ENCODE results near the gene NR4A1.

NR4A1 gene

GRCh38 chr12:52042706-52043385, 8.4 kb upstream of the NR4A1 start:
- TF ChIP-seq CTCF (IDR thresholded peaks at IDR 0.05; ENCODE audit: insufficient read depth, low read depth, low read length, missing control alignments) = no peak
- no peak for DNase-seq (ENCODE audit: low read depth)
- no peak overlapping the region for H3K4me3 ChIP-seq (ENCODE audit: low read length)

- no peak overlapping the region for H3K4me3 ChIP-seq (ENCODE audit: low read length)
- DNase-seq (ENCODE audit: low read depth) = no peak
- no peak for TF ChIP-seq CTCF (IDR thresholded peaks at IDR 0.05; ENCODE audit: insufficient read depth, low read depth, low read length, missing control alignments)
Measured at GRCh38 chr12:52043386-52044212, 7.6 kb upstream of the NR4A1 start.

DNA sequence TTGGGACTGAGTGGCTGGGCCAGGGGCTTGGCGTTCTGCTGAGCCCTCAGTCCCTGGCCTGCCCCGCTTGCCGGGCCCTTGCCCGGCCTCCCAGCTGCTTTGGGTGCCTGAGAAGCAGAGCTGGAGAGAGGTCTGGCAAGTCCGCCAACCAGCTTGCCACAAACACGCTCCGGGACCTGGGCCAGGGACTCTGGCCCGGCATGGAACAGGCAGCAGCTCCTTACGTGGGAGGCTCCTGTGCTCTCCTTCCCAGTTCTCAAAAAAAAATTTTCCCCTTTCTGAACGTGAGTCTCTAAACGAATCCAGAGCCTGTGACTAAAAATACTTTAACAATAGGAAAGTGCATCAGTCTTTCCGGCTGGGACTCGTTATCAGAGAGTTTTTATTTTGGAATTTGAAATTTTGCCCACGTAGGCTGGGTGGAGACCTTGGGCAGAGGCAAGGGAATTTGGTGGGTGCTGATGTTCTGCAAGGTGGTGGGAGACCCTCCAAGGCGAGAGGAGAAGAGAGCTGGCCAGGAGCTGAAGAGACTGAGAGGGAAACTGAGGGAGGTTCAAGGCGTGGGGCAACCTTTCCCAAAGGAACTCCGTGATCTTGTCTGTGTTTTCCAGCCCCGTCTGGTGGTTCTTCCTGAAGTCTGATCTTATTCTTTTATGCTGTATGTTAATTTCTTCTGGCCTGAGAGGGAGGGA, 6.8 kb upstream of the NR4A1 start:
- no peak for TF ChIP-seq CTCF (IDR thresholded peaks at IDR 0.05; ENCODE audit: insufficient read depth, low read depth, low read length, missing control alignments)
- H3K4me3 ChIP-seq (ENCODE audit: low read length) = no peak overlapping the region
- DNase-seq (ENCODE audit: low read depth) = no peak

DNA sequence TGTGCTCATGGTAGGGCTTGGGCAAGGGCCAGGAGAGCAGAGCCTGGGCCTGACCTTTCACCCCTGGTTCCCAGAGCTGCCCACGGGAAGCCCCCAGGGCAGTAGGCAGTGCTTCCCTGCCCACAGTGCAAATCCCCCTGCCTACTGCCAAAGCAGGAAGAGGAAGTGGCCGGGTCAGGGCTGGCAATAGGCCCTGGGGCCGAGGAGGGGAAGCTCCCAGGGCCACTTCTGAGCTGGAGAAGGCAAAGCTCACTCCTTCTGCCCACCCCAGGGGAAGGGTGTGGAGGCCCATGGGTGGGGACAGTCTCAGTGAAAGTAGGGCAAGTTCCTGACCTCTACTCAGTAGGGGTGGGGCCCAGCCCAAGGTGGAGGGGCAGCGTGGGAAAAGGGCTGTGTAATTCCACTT, 5.4 kb upstream of the NR4A1 start:
- no peak for TF ChIP-seq CTCF (IDR thresholded peaks at IDR 0.05; ENCODE audit: insufficient read depth, low read depth, low read length, missing control alignments)
- H3K4me3 ChIP-seq (ENCODE audit: low read length) = no peak overlapping the region
- no peak for DNase-seq (ENCODE audit: low read depth)

GRCh38 chr12:52046859-52047258, 4.4 kb upstream of the NR4A1 start:
- no peak for TF ChIP-seq CTCF (IDR thresholded peaks at IDR 0.05; ENCODE audit: insufficient read depth, low read depth, low read length, missing control alignments)
- no peak for DNase-seq (ENCODE audit: low read depth)
- no peak overlapping the region for H3K4me3 ChIP-seq (ENCODE audit: low read length)

GRCh38 chr12:52049286-52049685, 2.0 kb upstream of the NR4A1 start:
- no peak for TF ChIP-seq CTCF (IDR thresholded peaks at IDR 0.05; ENCODE audit: insufficient read depth, low read depth, low read length, missing control alignments)
- DNase-seq (ENCODE audit: low read depth) = no peak
- no peak overlapping the region for H3K4me3 ChIP-seq (ENCODE audit: low read length)
